GM21723 (cell line): ENCODE data around the gene ZNF804B.
"Not testable (repeated sequence)": the region's sequence is repeated elsewhere in the genome, so short reads cannot be mapped to it uniquely, and the experiment has no call there.

ENCODE experiments used
- ATAC-seq: cut with Tn5 transposase; IDR thresholded peaks from one replicate; pipeline ENCODE4 v1.9.1; 2021; ENCODE audit warnings: mild to moderate bottlenecking, moderate library complexity; ENCODE audit not compliant: unreplicated experiment

The ZNF804B gene

DNA sequence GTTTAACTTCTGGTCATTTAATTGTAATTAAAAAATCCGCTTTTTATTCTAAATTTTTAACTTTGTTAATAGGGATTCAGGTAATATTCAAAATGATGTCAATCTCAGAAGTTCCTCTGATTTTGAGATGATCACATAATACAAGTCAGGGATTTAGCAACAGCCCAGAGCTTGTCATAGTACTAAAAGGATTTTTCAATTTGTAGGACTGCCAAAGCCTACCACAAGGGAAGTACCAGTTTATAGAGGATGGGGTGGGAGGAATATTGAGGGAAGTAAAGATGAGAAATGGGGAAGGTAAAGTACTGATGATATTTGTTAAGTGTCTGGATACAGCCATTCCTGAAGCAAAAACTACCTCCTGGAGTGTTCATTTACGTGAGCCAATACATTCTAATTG lies 314.3 kb downstream of the ZNF804B start:
- ATAC-seq, result no peak

DNA sequence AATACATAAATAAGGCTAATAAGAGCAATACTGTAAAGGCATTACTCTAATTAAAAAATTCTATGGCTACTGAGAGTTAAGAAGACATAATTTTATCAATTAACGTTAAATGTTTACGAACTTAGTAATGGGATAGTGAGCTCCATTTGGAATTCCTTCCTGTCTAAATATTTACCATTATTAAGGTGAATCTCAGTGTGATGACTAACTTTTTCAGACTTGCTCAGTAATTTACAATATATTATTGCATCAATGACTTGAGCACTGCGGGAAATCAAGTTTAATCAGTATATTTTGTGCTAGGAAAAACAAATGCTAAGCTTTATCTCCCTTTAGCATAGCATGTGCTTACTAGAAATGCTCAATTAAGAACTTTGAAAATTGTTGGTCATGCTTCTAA lies 318.5 kb downstream of the ZNF804B start:
- ATAC-seq, result no peak

DNA sequence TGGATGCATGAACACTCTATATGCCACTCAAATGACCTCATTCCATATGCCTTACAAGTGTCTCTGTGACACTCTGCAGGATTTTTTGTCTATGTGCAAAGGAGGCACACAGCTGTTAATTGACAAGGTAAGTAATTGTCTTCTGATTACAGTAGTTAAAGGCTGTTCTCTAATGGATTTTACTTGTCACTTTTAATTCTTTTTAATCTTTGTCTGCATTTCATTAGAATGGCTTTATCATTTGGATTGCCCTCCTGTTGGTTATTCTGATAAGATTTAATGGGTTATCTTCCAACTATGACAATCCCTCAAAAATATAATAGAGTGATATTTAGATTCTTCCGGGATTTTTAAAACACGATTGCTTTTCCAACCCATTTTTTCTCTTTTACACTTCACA lies 326.1 kb downstream of the ZNF804B start:
- no peak for ATAC-seq

DNA sequence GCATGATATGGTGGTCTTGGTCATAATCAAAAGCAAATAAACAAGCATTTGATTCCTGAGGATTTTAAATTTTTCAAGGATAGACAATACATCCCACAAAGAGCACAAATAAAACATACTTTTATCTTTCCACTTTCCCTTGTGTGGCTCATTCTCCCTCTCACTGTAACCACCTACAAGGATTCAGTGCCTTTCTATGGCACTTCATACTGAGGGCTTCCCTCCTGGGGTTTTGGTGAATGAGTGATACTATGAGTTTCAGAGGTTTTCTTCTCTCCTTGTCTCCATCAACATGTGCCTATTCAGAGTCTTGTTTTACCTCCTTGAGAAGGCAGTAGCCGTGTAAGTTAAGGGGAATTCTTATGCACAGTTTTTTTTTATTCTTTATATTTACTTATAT lies 332.1 kb downstream of the ZNF804B start:
- no peak for ATAC-seq

DNA sequence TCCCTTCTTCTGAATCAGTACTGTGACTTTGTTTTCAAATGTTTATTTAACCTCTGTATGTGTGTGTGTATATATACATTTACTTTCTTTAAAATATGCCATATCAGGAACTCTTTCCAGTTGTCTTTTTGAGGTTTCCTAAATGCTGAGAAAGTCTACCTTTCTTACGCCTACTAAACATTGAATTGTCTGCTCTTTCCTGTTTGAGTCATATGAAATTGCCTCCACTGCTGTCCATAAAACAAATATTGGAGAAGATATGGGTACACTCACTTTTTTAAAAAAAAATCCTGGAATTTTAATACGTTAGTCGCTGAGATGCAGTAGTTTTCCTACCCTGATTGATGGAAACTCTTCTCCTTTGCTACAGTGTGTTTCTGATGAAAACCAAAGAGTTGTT lies 334.8 kb downstream of the ZNF804B start:
- no peak for ATAC-seq

DNA sequence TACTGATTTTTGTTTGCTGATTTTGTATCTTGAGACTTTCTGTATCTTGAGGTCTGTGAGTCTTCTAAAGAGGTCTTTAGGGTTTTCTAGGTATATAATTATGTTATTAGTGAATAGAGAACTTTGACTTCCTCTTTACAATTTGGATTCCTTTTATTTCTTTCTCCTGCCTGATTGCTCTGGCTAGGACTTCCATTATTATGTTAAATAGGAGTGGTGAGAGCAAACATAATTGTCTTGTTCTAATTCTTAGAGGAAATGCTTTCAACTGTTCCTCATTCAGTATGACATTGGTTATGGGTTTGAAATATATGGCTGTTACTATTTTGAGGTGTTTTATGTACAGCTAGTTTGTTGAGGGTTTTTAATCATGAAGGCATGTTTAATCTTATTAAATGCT lies 344.1 kb downstream of the ZNF804B start:
- ATAC-seq, result no peak

DNA sequence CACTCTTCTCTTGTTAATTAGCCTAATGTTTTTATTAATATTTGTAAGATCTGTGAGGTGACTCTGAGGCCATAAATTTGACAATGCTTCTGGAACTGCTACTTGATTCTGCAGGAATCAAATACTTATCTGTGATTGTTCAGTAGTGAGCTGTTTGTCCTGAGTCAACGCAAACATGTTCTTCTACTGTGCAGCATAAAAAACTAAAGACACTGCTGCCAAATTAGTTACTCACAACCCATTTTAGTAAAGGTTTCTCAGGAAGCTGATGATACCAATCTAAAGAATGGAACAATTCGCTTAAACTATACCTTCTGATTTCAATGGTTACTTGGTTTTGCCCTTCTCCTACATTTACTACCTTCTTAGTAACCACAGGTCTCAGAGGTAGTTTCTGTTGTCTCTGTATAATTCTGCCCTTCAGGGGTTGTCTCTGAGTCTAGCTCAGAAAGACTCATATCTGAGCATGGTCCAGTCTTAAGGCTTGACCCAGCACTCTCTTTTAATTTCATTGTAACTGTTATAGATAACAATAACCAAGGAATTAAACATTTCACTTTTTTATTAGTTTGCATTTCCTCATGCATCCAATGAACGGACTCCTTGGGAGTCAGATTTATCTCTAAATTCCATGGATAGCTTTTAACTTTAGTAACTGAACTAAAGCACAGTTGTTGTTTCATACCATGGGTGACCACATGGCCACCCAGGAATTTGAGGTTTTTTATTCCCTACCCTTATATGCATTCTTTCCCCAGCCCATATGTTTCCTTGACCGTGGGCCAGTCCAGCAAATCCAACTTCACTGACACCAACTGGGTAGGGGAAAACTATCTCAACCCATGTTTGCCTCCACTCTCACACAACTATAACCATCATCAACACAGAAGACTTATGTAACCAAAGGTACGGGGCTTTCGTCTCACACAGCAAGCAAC lies 345.5 kb downstream of the ZNF804B start:
- ATAC-seq, result no peak

DNA sequence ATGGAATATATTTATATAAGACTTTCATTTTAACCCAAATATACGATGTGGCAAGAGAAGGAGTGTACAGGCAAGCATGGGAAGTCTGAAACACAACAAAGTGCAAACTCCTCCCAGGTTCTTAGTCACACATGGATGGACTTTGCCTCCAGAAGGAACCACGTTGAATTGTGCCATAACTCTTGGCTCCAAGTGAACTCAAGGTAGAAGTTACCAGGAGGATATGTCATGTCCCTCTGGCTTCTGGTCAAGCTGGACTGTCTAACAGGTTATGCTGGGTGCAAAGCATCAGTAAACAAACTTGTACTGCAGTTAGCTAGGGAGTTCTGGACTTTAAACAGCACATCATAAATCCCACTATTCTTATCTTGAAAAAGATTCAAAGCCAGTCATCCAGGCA lies 364.4 kb downstream of the ZNF804B start:
- no peak for ATAC-seq

DNA sequence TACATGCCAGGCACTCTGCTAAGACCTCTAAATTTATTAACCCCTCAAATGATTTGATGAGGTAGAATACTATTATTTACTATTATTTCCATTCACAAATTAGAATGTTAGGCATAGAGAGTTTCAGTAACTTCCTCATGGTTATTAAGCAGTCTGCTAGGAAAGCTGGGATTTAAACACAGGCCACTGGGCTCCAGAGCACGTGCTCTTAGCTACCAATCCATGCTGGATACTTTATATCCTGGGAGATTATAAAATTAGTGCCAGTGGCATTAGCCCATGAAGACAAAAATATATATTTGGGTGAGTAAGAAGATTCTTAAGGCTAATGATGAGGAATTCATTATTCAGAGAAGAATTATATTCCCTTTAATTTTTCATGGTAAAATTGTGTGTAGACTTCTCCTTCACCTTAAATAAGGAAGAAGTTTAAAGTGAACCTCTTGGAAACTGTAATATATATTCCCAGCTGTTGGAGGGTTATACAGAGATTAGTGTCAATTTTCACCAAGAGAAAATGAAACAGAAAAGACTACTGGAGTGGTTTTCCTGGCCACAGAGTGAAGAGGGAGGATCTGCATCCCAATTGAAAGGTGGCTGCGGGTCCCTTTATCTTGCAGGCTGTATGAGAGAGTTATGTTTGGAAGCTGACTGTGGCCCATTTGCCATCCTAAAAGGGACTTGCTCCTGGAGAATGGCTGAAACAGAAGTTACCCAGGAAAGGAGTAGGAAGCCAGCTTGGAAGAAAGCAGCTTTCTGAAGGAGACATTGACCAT lies 370.3 kb downstream of the ZNF804B start:
- no peak for ATAC-seq

DNA sequence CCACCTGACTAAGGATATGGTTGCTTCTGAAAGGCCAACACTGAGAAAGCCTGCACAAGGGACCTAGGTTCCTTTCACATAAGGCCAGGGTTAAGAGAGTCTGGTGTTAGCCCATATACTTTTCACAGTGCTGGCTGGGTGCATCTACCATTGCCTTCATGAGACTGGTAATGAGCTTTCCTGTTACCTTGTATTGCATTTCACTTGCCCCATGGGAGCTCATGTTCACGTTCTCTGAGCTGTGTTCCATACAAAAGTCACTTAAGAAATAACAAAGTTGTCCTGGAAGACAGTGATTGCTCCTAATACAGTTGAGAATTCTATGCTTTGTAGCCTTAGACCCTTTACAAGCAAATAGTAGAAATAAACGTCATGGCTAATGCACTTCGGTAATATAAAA lies 373.9 kb downstream of the ZNF804B start:
- no peak for ATAC-seq

DNA sequence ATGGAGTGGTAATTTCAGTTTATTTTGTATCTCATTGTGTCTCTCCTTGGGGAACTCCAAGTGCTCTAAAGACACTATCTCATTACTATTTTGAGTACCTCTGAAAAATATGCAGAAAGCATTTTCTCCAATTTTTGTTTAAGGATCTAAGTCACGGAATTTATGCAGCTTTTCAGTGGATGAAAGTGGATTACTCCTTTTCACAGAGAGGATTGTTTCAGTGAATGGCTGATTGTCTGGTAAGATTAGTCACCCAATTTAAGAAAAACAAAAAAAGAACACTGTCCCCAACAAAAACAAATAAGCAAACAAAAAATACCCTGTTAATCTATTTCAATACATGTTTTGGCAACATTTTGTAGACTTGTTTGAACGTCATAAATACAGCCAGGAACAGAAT lies 374.3 kb downstream of the ZNF804B start:
- ATAC-seq, result no peak

DNA sequence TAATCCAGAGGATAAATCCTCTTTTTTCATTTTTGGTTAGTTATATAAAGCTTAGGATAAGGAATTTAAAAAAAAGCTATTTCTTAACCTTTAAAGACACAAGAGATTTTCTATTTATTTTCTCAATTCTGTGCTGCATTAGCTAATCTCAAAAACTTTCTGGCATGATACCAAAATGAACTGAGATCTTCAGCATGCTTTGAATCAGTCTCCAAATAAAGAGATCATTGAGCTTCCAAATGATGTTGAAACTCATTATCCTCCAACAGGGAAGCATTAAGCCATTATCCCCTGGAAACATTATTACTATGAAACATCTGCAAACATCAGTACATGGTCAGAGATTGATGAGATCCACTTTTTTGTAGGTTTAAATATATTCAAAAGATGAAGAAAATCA lies 386.3 kb downstream of the ZNF804B start:
- ATAC-seq, result no peak

DNA sequence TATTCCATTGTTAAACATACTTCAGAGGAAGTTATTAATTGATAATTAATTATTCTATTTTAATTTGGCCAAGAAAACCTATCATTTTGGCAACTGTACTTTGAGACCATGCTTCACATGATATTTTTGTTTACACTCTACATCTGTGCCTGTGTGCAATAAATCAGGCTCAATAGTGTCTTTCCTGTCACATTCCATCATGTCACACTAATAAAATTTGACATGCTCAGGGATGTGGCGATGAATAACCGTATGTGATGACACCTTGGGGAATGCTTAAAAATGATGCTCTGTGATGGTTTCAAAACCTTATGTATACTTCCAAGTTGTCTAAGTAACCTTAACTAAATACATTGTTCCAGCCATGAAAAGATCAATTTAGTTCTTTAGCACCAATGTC lies 400.6 kb downstream of the ZNF804B start:
- ATAC-seq, result no peak

DNA sequence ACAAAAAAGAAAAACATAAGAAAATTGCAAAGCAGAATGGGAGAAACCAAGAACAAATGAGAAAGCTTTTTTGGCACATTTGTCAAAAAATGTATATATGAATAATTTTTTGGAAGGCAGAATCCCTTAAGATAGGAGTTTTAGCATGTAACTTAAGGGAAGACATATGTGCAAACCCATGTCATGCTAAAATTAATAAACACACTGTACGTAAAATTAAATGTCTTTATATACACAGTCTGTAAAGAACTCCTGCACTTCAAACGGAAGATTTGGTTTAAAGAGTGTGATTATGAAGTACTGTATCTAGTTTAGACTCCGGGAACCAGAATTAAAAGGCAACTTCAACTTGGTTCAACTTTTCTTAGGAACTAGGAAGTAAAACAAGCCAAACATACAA lies 405.9 kb downstream of the ZNF804B start:
- no peak for ATAC-seq

DNA sequence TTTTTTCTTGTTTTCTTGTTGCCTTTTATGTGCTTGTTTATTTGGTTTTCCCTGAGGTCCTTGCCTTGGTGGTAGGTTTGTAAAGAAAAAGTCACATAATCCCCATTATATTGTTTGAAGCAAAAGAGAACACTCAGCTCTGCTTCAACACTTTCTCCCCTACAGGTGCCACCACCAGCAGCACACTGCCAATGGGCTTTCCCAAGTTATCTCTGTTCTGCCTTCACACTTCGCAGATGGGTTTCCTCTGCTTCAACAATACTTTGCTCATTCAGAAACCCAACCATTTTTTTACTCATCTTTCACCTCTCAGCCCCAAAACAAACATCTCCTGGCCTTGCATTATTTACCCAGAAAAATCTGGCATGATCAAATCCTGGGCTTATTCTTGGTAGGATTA lies 411.1 kb downstream of the ZNF804B start:
- no peak for ATAC-seq

DNA sequence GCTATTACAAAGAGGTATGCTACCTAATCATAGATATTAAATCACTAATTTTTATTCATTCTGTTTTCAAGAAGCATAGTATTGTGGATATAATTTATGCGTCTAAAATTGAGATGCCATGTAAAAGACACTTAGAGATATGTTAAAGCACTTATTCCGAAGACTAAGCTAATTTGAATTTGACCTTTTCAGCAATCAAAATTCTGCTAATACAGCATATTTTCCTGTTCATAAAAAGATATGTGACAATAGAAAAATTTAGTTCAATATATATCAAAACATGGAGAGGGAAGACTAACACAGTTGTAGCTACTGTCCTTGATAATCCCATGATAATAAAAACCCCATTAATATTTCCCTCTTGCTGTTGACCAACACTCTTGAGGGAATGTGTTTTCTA lies 422.6 kb downstream of the ZNF804B start:
- ATAC-seq, result no peak

DNA sequence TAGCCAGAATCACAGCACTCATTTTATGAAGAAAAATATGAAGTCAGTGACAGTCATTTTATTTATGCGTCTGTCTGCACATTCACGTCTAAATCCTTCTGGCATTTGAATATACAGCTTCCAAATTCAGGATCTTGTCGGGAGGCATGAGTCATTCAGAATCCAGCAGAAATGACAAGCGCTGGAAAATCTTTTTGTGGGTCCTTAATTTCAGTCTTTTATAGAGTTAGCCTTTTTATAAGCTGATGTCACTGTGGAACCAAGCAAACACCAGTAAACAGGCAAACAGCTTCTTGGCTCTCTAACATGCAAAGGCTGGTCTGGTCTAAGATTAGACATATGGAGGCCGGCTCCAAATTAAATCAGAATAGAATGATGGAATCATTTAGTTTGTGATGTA lies 424.2 kb downstream of the ZNF804B start:
- no peak for ATAC-seq

DNA sequence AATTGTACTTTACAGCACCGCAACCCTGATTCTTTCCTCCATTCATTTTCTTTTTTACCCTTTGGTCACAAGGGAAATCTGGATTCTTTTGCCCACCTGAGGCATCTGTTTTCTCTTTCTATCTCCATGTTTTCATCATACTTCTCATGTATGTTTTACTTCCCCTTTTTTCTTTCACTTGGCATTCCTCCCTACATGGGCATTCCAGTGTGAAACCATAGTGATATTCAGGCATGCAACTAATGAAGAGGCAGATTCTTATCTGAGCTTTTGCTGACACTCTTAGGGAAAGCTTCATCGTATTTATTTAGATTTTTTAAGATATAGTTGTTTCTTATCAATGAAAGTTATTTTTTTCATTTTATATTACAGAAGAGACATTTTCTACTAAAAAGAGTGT lies 441.3 kb downstream of the ZNF804B start:
- ATAC-seq, result no peak

DNA sequence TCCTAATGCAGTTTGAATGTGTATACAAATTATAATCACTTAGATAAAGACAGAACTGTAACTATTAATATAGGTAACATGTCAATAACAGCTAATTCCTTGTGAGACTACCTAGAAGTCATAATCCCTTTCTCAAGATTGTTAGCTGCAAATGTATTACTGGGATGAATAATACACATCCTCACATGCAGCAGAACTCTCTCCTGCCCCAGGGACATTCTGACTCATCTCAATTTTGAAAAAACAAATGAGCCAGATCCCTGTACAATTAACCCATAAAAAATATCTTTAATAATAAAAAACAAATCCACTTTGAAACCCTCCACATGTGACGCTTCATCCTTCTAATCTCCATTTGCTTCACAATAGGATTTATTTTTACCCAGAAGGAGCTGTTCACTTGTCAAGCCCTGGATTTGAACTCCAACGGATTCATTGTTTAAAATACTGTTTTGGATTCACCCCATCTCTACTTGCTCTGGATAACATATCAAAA lies 464.4 kb downstream of the ZNF804B start:
- no peak for ATAC-seq

DNA sequence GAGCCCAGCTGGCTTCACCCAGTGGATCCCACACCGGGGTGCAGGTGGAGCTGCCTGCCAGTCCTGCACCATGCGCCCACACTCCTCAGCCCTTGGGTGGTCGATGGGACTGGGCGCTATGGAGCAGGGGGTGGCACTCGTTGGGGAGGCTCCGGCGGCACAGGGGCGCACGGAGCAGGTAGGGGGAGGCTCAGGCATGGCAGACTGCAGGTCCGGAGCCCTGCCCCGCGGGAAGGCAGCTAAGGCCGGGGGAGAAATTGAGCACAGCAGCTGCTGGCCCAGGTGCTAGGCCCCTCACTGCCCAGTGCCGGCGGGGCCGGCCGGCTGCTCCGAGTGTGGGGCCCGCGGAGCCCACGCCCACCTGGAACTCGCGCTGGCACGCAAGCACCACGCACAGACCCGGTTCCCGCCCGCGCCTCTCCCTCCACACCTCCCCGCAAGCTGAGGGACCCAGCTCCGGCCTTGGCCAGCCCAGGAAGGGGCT lies 469.2 kb downstream of the ZNF804B start:
- ATAC-seq, result not testable (repeated sequence)

DNA sequence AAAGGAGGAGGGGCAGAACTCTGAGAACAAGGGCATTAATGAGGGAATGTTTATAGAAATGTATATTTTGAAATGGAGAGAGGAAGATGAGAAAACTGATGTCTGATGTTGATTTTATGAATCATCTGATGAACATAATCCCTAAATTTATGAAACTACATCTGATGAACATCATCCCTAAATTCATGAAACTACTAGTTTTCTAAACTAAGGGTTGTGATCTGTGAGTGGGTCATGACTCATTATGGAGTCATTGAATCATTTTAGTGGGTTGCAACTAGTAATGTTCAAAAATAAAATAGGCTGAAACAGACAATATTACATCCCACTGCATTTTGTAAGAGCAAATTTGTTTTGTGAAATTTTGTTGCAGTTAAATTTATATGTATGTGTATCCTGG lies 478.7 kb downstream of the ZNF804B start:
- no peak for ATAC-seq

DNA sequence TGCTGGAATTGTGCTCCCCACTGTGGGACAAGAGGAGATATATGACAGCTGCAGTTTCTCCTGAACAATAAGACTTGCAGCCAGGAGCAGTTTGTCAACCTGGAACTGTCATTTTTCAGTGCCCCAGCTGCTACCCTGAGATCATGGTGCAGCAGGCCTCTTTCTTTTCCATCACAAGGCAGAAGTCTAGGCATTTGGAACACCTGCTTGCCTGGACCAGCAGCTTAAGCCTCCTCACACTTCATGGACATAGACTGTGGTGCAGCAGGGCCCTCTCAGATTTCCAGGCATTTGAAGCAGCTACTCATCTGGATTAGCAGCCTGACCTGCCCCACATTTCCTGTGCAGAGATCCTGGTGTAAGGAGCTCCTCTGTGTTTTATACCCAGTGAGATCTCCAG lies 486.7 kb downstream of the ZNF804B start:
- ATAC-seq, result no peak
